HEK293 (cell line): ENCODE results near the gene C2CD2L.
A peak's percentile ranks its signal among the peaks of the same experiment; 100 is the strongest.

Experiments
- AEBP2 ChIP-seq: fragments of 450-650 bp; formaldehyde crosslinking; IDR thresholded peaks from 2 replicates; pipeline ENCODE4 v1.5.1; 2016; ENCODE audit warnings: missing biosample characterization, missing genetic modification characterization, borderline replicate concordance
- CTCF ChIP-seq: fragments of 450-650 bp; formaldehyde crosslinking; IDR thresholded peaks from 2 replicates; pipeline ENCODE4 v1.5.1; 2016; ENCODE audit warnings: missing biosample characterization, missing genetic modification characterization
- ELK4 ChIP-seq: IDR thresholded peaks from 2 replicates; pipeline ENCODE4 v1.6.1; 2011; ENCODE audit warnings: mild to moderate bottlenecking, low read depth, low read length, borderline replicate concordance
- FEZF1 ChIP-seq: fragments of 450-650 bp; formaldehyde crosslinking; IDR thresholded peaks from 2 replicates; pipeline ENCODE4 v1.5.1; 2016; ENCODE audit warnings: missing biosample characterization, missing genetic modification characterization
- GLIS2 ChIP-seq: fragments of 450-650 bp; formaldehyde crosslinking; IDR thresholded peaks from 2 replicates; pipeline ENCODE4 v1.5.1; 2016; ENCODE audit warnings: missing biosample characterization, missing genetic modification characterization
- HOXC10 ChIP-seq: sonication (generic); formaldehyde crosslinking; IDR thresholded peaks from 2 replicates; pipeline ENCODE4 v1.8.1; 2023; ENCODE audit warnings: mild to moderate bottlenecking, missing genetic modification reagents
- MYNN ChIP-seq: fragments of 450-650 bp; formaldehyde crosslinking; IDR thresholded peaks from 2 replicates; pipeline ENCODE4 v1.5.1; 2016; ENCODE audit warnings: missing biosample characterization, missing genetic modification characterization, borderline replicate concordance
- PBX3 ChIP-seq: sonication (generic); formaldehyde crosslinking; IDR thresholded peaks from 2 replicates; pipeline ENCODE4 v1.8.1; 2022; ENCODE audit warnings: mild to moderate bottlenecking, moderate library complexity, missing genetic modification reagents
- SETDB1 ChIP-seq: IDR thresholded peaks from one replicate; pipeline ENCODE4 v1.6.1; 2017; ENCODE audit warnings: mild to moderate bottlenecking, low read length, moderate library complexity, mixed read lengths; ENCODE audit not compliant: insufficient read length
- SP7 ChIP-seq: fragments of 450-650 bp; formaldehyde crosslinking; IDR thresholded peaks from 2 replicates; pipeline ENCODE4 v1.5.1; 2016; ENCODE audit warnings: missing biosample characterization, missing genetic modification characterization
- WT1 ChIP-seq: fragments of 450-650 bp; formaldehyde crosslinking; IDR thresholded peaks from 2 replicates; pipeline ENCODE4 v1.5.1; 2016; ENCODE audit warnings: missing biosample characterization, missing genetic modification characterization
- YY1 ChIP-seq: fragments of 450-650 bp; formaldehyde crosslinking; IDR thresholded peaks from 2 replicates; pipeline ENCODE4 v1.5.1; 2018; ENCODE audit warnings: missing biosample characterization, missing genetic modification characterization
- ZBTB20 ChIP-seq: fragments of 450-650 bp; formaldehyde crosslinking; IDR thresholded peaks from 2 replicates; pipeline ENCODE4 v1.5.1; 2016; ENCODE audit warnings: missing biosample characterization, missing genetic modification characterization
- ZFP41 ChIP-seq: fragments of 450-650 bp; formaldehyde crosslinking; IDR thresholded peaks from 2 replicates; pipeline ENCODE4 v1.5.1; 2016; ENCODE audit warnings: missing biosample characterization, missing genetic modification characterization, borderline replicate concordance
- ZNF138 ChIP-seq: fragments of 450-650 bp; formaldehyde crosslinking; IDR thresholded peaks from 2 replicates; pipeline ENCODE4 v1.5.1; 2016; ENCODE audit warnings: missing biosample characterization, missing genetic modification characterization, borderline replicate concordance
- ZNF184 ChIP-seq: fragments of 450-650 bp; IDR thresholded peaks from 2 replicates; pipeline ENCODE4 v1.5.1; 2018; ENCODE audit warnings: missing biosample characterization, mild to moderate bottlenecking, missing genetic modification characterization
- ZNF26 ChIP-seq: fragments of 450-650 bp; formaldehyde crosslinking; IDR thresholded peaks from 2 replicates; pipeline ENCODE4 v1.5.1; 2016; ENCODE audit warnings: missing biosample characterization, missing genetic modification characterization
- ZNF292 ChIP-seq: fragments of 450-650 bp; formaldehyde crosslinking; IDR thresholded peaks from 2 replicates; pipeline ENCODE4 v1.5.1; 2016; ENCODE audit warnings: low read depth, missing biosample characterization, missing genetic modification characterization, borderline replicate concordance
- ZNF350 ChIP-seq: fragments of 450-650 bp; formaldehyde crosslinking; IDR thresholded peaks from 2 replicates; pipeline ENCODE4 v1.5.0; 2017; ENCODE audit warnings: missing biosample characterization, mild to moderate bottlenecking, missing genetic modification characterization
- ZNF37A ChIP-seq: fragments of 450-650 bp; IDR thresholded peaks from 2 replicates; pipeline ENCODE4 v1.5.1; 2018; ENCODE audit warnings: missing biosample characterization, missing genetic modification characterization
- ZNF426 ChIP-seq: fragments of 450-650 bp; formaldehyde crosslinking; IDR thresholded peaks from 2 replicates; pipeline ENCODE4 v1.5.1; 2017; ENCODE audit warnings: missing biosample characterization, missing genetic modification characterization, mild to moderate bottlenecking, inconsistent platforms, moderate library complexity
- ZNF513 ChIP-seq: fragments of 450-650 bp; IDR thresholded peaks from 2 replicates; pipeline ENCODE4 v1.5.1; 2018; ENCODE audit warnings: missing biosample characterization, missing genetic modification characterization
- ZNF561 ChIP-seq: fragments of 450-650 bp; IDR thresholded peaks from 2 replicates; pipeline ENCODE4 v1.5.1; 2018; ENCODE audit warnings: missing biosample characterization, missing genetic modification characterization, borderline replicate concordance
- ZNF571 ChIP-seq: fragments of 450-650 bp; formaldehyde crosslinking; IDR thresholded peaks from 2 replicates; pipeline ENCODE4 v1.5.0; 2017; ENCODE audit warnings: missing biosample characterization, missing genetic modification characterization
- ZNF600 ChIP-seq: fragments of 450-650 bp; formaldehyde crosslinking; IDR thresholded peaks from 2 replicates; pipeline ENCODE4 v1.5.1; 2016; ENCODE audit warnings: missing biosample characterization, missing genetic modification characterization
- ZNF621 ChIP-seq: fragments of 450-650 bp; formaldehyde crosslinking; IDR thresholded peaks from 2 replicates; pipeline ENCODE4 v1.5.1; 2017; ENCODE audit warnings: missing biosample characterization, missing genetic modification characterization
- ZNF670 ChIP-seq: fragments of 450-650 bp; formaldehyde crosslinking; IDR thresholded peaks from 2 replicates; pipeline ENCODE4 v1.5.1; 2016; ENCODE audit warnings: missing biosample characterization, missing genetic modification characterization, low read depth
- ZNF768 ChIP-seq: fragments of 450-650 bp; formaldehyde crosslinking; IDR thresholded peaks from 2 replicates; pipeline ENCODE4 v1.5.1; 2018; ENCODE audit warnings: missing biosample characterization, mild to moderate bottlenecking, missing genetic modification characterization
- ZNF776 ChIP-seq: fragments of 450-650 bp; formaldehyde crosslinking; IDR thresholded peaks from 2 replicates; pipeline ENCODE4 v1.5.0; 2017; ENCODE audit warnings: missing biosample characterization, missing genetic modification characterization, borderline replicate concordance
- ZSCAN4 ChIP-seq: fragments of 450-650 bp; formaldehyde crosslinking; IDR thresholded peaks from 2 replicates; pipeline ENCODE4 v1.5.1; 2017; ENCODE audit warnings: missing biosample characterization, missing genetic modification characterization

Gene C2CD2L

DNA sequence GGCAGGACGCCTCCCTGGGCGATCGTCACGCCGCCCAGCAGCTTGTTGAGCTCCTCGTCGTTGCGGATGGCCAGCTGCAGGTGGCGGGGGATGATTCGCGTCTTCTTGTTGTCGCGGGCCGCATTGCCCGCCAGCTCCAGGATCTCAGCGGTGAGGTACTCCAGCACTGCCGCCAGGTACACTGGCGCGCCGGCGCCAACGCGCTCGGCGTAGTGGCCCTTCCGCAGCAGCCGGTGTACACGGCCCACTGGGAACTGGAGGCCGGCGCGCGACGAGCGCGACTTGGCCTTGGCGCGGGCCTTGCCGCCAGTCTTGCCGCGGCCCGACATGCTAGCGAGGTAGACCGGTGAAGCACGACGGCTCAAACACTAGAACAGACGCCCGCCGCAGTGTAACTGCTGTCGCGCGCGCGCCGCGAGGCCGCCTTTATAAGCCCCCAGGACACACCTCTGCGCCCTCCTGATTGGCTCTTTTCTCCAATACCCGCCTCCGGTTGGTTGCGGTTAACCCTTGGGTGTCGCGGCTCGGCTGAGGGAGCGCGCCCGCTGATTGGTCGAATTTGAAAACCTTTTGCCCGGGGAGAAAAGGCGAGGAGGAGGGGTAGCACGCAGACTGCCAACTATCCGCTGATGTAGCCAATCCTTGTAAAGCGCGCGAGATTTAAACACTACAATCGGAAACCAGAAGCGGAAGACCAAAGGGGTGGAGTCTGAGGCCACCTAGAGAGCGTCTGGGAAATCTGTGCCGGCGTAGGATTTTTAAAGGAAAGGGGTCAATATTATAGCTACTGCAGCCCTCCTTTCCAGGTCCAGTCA lies 11.9 kb upstream of the C2CD2L start (continued):
- TF ChIP-seq ZNF26 (tag by site-specific recombination) (no peak), ZNF776 (tag by site-specific recombination) (no peak), ZNF350 (no peak), ELK4 (no peak), ZFP41 (tag by site-specific recombination) (0 out of 2 replicates have a peak, but pooled peaks have one; percentile 43), ZNF670 (no peak), FEZF1 (no peak), YY1 (tag by site-specific recombination) (peak; percentile 50; the same call in 1 of the 2 replicates), ZSCAN4 (tag by site-specific recombination) (0 out of 2 replicates have a peak, but pooled peaks have one; percentile 8), ZNF138 (no peak), SP7 (tag by site-specific recombination) (peak; percentile 66), ZNF513 (tag by site-specific recombination) (0 out of 2 replicates have a peak, but pooled peaks have one; percentile 35), GLIS2 (tag by site-specific recombination) (peak; percentile 61), AEBP2 (tag by site-specific recombination) (peak; percentile 65; the same call in 1 of the 2 replicates), ZBTB20 (tag by site-specific recombination) (no peak; the same call in 1 of the 2 replicates), ZNF600 (tag by site-specific recombination) (peak; percentile 47), ZNF561 (tag by site-specific recombination) (peak; percentile 24; the same call in 1 of the 2 replicates), ZNF184 (tag by site-specific recombination) (0 out of 2 replicates have a peak, but pooled peaks have one; percentile 48), ZNF426 (no peak), MYNN (tag by site-specific recombination) (no peak), HOXC10 (no peak), ZNF571 (tag by site-specific recombination) (no peak), WT1 (no peak), ZNF768 (tag by site-specific recombination) (peak; percentile 29; the same call in 1 of the 2 replicates), ZNF37A (tag by site-specific recombination) (no peak), PBX3 (peak; percentile 83), ZNF292 (tag by site-specific recombination) (no peak), SETDB1 (peak; percentile 88), ZNF621 (tag by site-specific recombination) (no peak), CTCF (tag by site-specific recombination) (peak; percentile 59)
